H9 (cell line): ENCODE results near the gene TSPAN9. TPM values are rescaled to one million over a fixed set of nuclear protein-coding genes. Genes with fewer than 3 reads are reported as not detected.

ENCODE experiments used
- DNase-seq: peaks from one replicate; pipeline ENCODE4 v3.0.0-alpha.2; 2017
- H2AFZ ChIP-seq: one replicate; pipeline ENCODE4 v1.6.1; 2013; ENCODE audit warnings: mild to moderate bottlenecking, low read length, control low read depth, moderate library complexity
- H2AK5ac ChIP-seq: 2 replicates; pipeline ENCODE4 v1.6.1; 2013; ENCODE audit warnings: low read length, control low read depth, mixed read lengths; ENCODE audit not compliant: insufficient read length
- H2BK120ac ChIP-seq: one replicate; pipeline ENCODE4 v1.6.1; 2013; ENCODE audit warnings: low read depth, mild to moderate bottlenecking, low read length, control low read depth, inconsistent platforms; ENCODE audit not compliant: poor library complexity, severe bottlenecking
- H2BK12ac ChIP-seq: 2 replicates; pipeline ENCODE4 v1.6.1; 2013; ENCODE audit warnings: low read length, control low read depth, mixed read lengths, low read depth; ENCODE audit not compliant: insufficient read length
- H2BK15ac ChIP-seq: 2 replicates; pipeline ENCODE4 v1.6.1; 2013; ENCODE audit warnings: low read depth, low read length, control low read depth
- H2BK20ac ChIP-seq: one replicate; pipeline ENCODE4 v1.6.1; 2013; ENCODE audit warnings: low read depth, mild to moderate bottlenecking, low read length, control low read depth, inconsistent platforms; ENCODE audit not compliant: poor library complexity, severe bottlenecking
- H2BK5ac ChIP-seq: 2 replicates; pipeline ENCODE4 v1.6.1; 2013; ENCODE audit warnings: low read length, control low read depth, mixed read lengths; ENCODE audit not compliant: insufficient read length
- H3K14ac ChIP-seq: 2 replicates; pipeline ENCODE4 v1.6.1; 2013; ENCODE audit warnings: low read length, control low read depth; ENCODE audit not compliant: insufficient read depth
- H3K18ac ChIP-seq: 2 replicates; pipeline ENCODE4 v1.6.1; 2013; ENCODE audit warnings: low read depth, mild to moderate bottlenecking, mixed read lengths, low read length, control low read depth; ENCODE audit not compliant: insufficient read length
- H3K23ac ChIP-seq: 2 replicates; pipeline ENCODE4 v1.6.1; 2013; ENCODE audit warnings: low read length, control low read depth, mixed read lengths, low read depth; ENCODE audit not compliant: insufficient read length
- H3K23me2 ChIP-seq: 2 replicates; pipeline ENCODE4 v1.6.1; 2013; ENCODE audit warnings: low read depth, mild to moderate bottlenecking, mixed read lengths, low read length, control low read depth; ENCODE audit not compliant: insufficient read length, poor library complexity, severe bottlenecking
- H3K27ac ChIP-seq: 2 replicates; pipeline ENCODE4 v1.5.1; 2013; ENCODE audit warnings: low read length, control low read depth, mixed read lengths, low read depth; ENCODE audit not compliant: insufficient read length
- H3K27me3 ChIP-seq: 2 replicates; pipeline ENCODE4 v1.6.1; 2013; ENCODE audit warnings: low read length, control low read depth, inconsistent platforms; ENCODE audit not compliant: insufficient read depth
- H3K4ac ChIP-seq: 2 replicates; pipeline ENCODE4 v1.6.1; 2013; ENCODE audit warnings: low read depth, mild to moderate bottlenecking, control low read depth, inconsistent platforms, low read length, moderate library complexity
- H3K4me1 ChIP-seq: 2 replicates; pipeline ENCODE4 v1.6.1; 2013; ENCODE audit warnings: low read length, control low read depth, inconsistent platforms; ENCODE audit not compliant: insufficient read depth
- H3K4me2 ChIP-seq: 2 replicates; pipeline ENCODE4 v1.6.1; 2013; ENCODE audit warnings: low read length, control low read depth, mixed read lengths; ENCODE audit not compliant: insufficient read length, insufficient read depth
- H3K56ac ChIP-seq: 2 replicates; pipeline ENCODE4 v1.6.1; 2013; ENCODE audit warnings: low read depth, mild to moderate bottlenecking, mixed read lengths, low read length, control low read depth; ENCODE audit not compliant: insufficient read length
- H3K79me1 ChIP-seq: 2 replicates; pipeline ENCODE4 v1.6.1; 2013; ENCODE audit warnings: low read depth, mild to moderate bottlenecking, moderate library complexity, low read length, control low read depth, inconsistent platforms; ENCODE audit not compliant: insufficient read depth, poor library complexity, severe bottlenecking
- H3K79me2 ChIP-seq: 2 replicates; pipeline ENCODE4 v1.6.1; 2013; ENCODE audit warnings: low read length, control low read depth, inconsistent platforms; ENCODE audit not compliant: insufficient read depth
- H3K9ac ChIP-seq: 2 replicates; pipeline ENCODE4 v1.6.1; 2013; ENCODE audit warnings: low read length, control low read depth, mixed read lengths; ENCODE audit not compliant: insufficient read length; ENCODE audit errors: extremely low read depth
- H3K9me3 ChIP-seq: one replicate; pipeline ENCODE4 v1.6.1; 2013; ENCODE audit warnings: low read depth, low read length, inconsistent platforms; ENCODE audit not compliant: control insufficient read depth
- H3T11ph ChIP-seq: one replicate; pipeline ENCODE4 v1.6.1; 2013; ENCODE audit warnings: mild to moderate bottlenecking, low read length, control low read depth, inconsistent platforms
- H4K20me1 ChIP-seq: one replicate; pipeline ENCODE4 v1.6.1; 2013; ENCODE audit not compliant: control insufficient read depth, insufficient read length, insufficient read depth
- H4K5ac ChIP-seq: 2 replicates; pipeline ENCODE4 v1.6.1; 2013; ENCODE audit warnings: low read depth, mild to moderate bottlenecking, mixed read lengths, low read length, control low read depth; ENCODE audit not compliant: insufficient read length
- H4K8ac ChIP-seq: replicated peaks from 2 replicates; pipeline ENCODE4 v1.6.1; 2013; ENCODE audit warnings: low read length, control low read depth, mixed read lengths, low read depth; ENCODE audit not compliant: insufficient read length
- H4K91ac ChIP-seq: 2 replicates; pipeline ENCODE4 v1.6.1; 2013; ENCODE audit warnings: low read depth, mild to moderate bottlenecking, moderate library complexity, mixed read lengths, low read length, control low read depth; ENCODE audit not compliant: insufficient read length
- H3K27ac Mint-ChIP-seq, 3 experiments: 2 replicates in 2 of 3; 3 replicates in 1 of 3; pipeline ENCODE4 v1.8.0; 2020 to 2021; ENCODE audit warnings: mixed read lengths in 3 of 3, mild to moderate bottlenecking in 1 of 3, moderate library complexity in 1 of 3
- H3K27me3 Mint-ChIP-seq: 2 replicates; pipeline ENCODE4 v1.8.0; 2021; ENCODE audit warnings: low read depth, mild to moderate bottlenecking, moderate library complexity, mixed read lengths
- H3K36me3 Mint-ChIP-seq, 3 experiments: 2 replicates in 2 of 3; 3 replicates in 1 of 3; pipeline ENCODE4 v1.8.0; 2020 to 2021; ENCODE audit warnings: low read depth in 3 of 3, mixed read lengths in 3 of 3; ENCODE audit not compliant: insufficient read depth in 1 of 3
- H3K4me1 Mint-ChIP-seq, 2 experiments: 2 replicates each; pipeline ENCODE4 v1.8.0; 2020; ENCODE audit warnings: mixed read lengths in 2 of 2
- H3K4me3 Mint-ChIP-seq, 2 experiments: 2 replicates in 1 of 2; 3 replicates in 1 of 2; pipeline ENCODE4 v1.8.0; 2020 to 2021; ENCODE audit warnings: mild to moderate bottlenecking in 2 of 2, mixed read lengths in 2 of 2, moderate library complexity in 1 of 2
- H3K9me3 Mint-ChIP-seq, 2 experiments: 2 replicates in 1 of 2; 3 replicates in 1 of 2; pipeline ENCODE4 v1.8.0; 2020; ENCODE audit warnings: mild to moderate bottlenecking in 2 of 2, mixed read lengths in 2 of 2, moderate library complexity in 1 of 2
- CTCF ChIP-seq: fragments of 200-600 bp; sonication (generic); conservative IDR thresholded peaks from 3 replicates; pipeline ENCODE4 v1.8.0; 2021; ENCODE audit warnings: antibody characterized with exemption, mild to moderate bottlenecking
- WGBS: extraction: QIAGEN DNeasy Blood & Tissue Kit; methylation state at CpG from one replicate; pipeline ENCODE4 v1.1.7; 2013; ENCODE audit warnings: missing lambda C conversion rate, low lambda C conversion rate, mixed read lengths; ENCODE audit not compliant: insufficient read length; ENCODE audit errors: extremely low coverage; 5-methylcytosine and 5-hydroxymethylcytosine counted together
- total RNA-seq: library from RNA; stranded (reverse); gene quantifications from 2 replicates; pipeline ENCODE4 v1.2.1, GENCODE V29; 2021

The TSPAN9 gene
- total RNA-seq, 1 experiment from 2014 or later, result 19.0 TPM

GRCh38 chr12:3278681-3279414 lies 201.7 kb downstream of the TSPAN9 start:
- Histone ChIP-seq H2BK5ac (no peak overlapping the region), H3T11ph (no peak overlapping the region), H2AFZ (no peak overlapping the region), H4K5ac (no peak overlapping the region), H3K4ac (no peak overlapping the region), H3K27ac (no peak overlapping the region), H2BK15ac (no peak overlapping the region), H3K9ac (no peak overlapping the region), H3K14ac (no peak overlapping the region), H3K23me2 (no peaks in the 10 kb centered on the region), H3K79me2 (no peaks in the 10 kb centered on the region), H3K79me1 (no peaks in the 10 kb centered on the region), H2BK12ac (no peak overlapping the region), H4K8ac (no peak overlapping the region), H3K9me3 (no peaks in the 10 kb centered on the region), H3K18ac (no peak overlapping the region), H2BK120ac (no peak overlapping the region), H3K4me1 (no peaks in the 10 kb centered on the region), H4K91ac (no peak overlapping the region), H3K56ac (no peak overlapping the region), H3K23ac (no peak overlapping the region), H4K20me1 (no peaks in the 10 kb centered on the region), H2AK5ac (no peak overlapping the region), H3K4me2 (no peak overlapping the region), H3K27me3 (no peaks in the 10 kb centered on the region), H2BK20ac (no peak overlapping the region)
- Mint-ChIP-seq H3K36me3 (no peaks in the 10 kb centered on the region), H3K4me3 (no peak overlapping the region), H3K27ac (peak overlapping the region in 1 of 3 experiments; percentile 9; a peak in 1 of 7 replicates), H3K27me3 (no peaks in the 10 kb centered on the region), H3K9me3 (no peaks in the 10 kb centered on the region), H3K4me1 (peaks cover 18 to 34% of the 10 kb centered on the region in 2 experiments)
- peak; percentile 29; the same call in 1 of the 3 replicates for TF ChIP-seq CTCF
- no CpG with 5 or more reads among the region's 5 CpGs for WGBS
- no peak for DNase-seq
